CD14-positive monocyte (primary cell): ENCODE measurements around the gene TM2D3. TPM values are rescaled to one million over a fixed set of nuclear protein-coding genes. Genes with fewer than 3 reads are reported as not detected.

Experiments used
- DNase-seq, 3 donors: peaks; one replicate each; pipeline ENCODE4 v3.0.0-alpha.2; 2011 to 2022
- H2AFZ ChIP-seq: 2 replicates; pipeline ENCODE4 v1.6.0; 2012; ENCODE audit warnings: mild to moderate bottlenecking, low read depth, low read length, inconsistent platforms; ENCODE audit not compliant: insufficient read depth, poor library complexity, severe bottlenecking
- H3K27ac ChIP-seq, 2 donors: 1 replicate in 1 of 2; 2 replicates in 1 of 2; pipeline ENCODE4 v1.5.1; 2012 to 2013; ENCODE audit warnings: low read length in 2 of 2, control low read depth in 1 of 2, inconsistent platforms in 1 of 2, low read depth in 1 of 2, mild to moderate bottlenecking in 1 of 2
- H3K27me3 ChIP-seq, 2 donors: one replicate each; pipeline versions ENCODE4 v1.6.0 to v1.6.1; 2011 to 2013; ENCODE audit warnings: low read length in 2 of 2; ENCODE audit not compliant: control insufficient read depth in 2 of 2, insufficient read depth in 2 of 2
- H3K36me3 ChIP-seq, 2 donors: replicated peaks in 1 of 2; 1 replicate in 1 of 2; 2 replicates in 1 of 2; pipeline versions ENCODE4 v1.5.1 to v1.6.1; 2012 to 2013; ENCODE audit warnings: low read length in 2 of 2, control low read depth in 1 of 2, inconsistent platforms in 1 of 2, mild to moderate bottlenecking in 1 of 2; ENCODE audit not compliant: insufficient read depth in 2 of 2, control insufficient read depth in 1 of 2
- H3K4me1 ChIP-seq, 2 donors: 1 replicate in 1 of 2; 2 replicates in 1 of 2; pipeline versions ENCODE4 v1.5.1 to v1.6.1; 2012 to 2013; ENCODE audit warnings: low read length in 2 of 2, control low read depth in 1 of 2, inconsistent platforms in 1 of 2, mild to moderate bottlenecking in 1 of 2, moderate library complexity in 1 of 2; ENCODE audit not compliant: insufficient read depth in 2 of 2, control insufficient read depth in 1 of 2
- H3K4me2 ChIP-seq: replicated peaks from 2 replicates; pipeline ENCODE3; 2012; ENCODE audit warnings: low read length, moderate library complexity, mild to moderate bottlenecking; ENCODE audit not compliant: poor library complexity, severe bottlenecking; ENCODE audit errors: extremely low read depth
- H3K4me3 ChIP-seq, 3 experiments: fragments of 200-600 bp in 1 of 3; sonication (generic) in 1 of 3; replicated peaks in 1 of 3; 1 replicate in 2 of 3; 2 replicates in 1 of 3; pipeline ENCODE4 v1.5.1; 2011 to 2013; ENCODE audit warnings: low read length in 3 of 3, mild to moderate bottlenecking in 3 of 3, control low read depth in 2 of 3, low read depth in 2 of 3, inconsistent platforms in 1 of 3, moderate library complexity in 1 of 3
- H3K79me2 ChIP-seq: 2 replicates; pipeline ENCODE4 v1.6.0; 2012; ENCODE audit warnings: mild to moderate bottlenecking, control low read depth, inconsistent platforms, low read length, moderate library complexity; ENCODE audit not compliant: insufficient read depth
- H3K9ac ChIP-seq: 2 replicates; pipeline ENCODE4 v1.6.0; 2017; ENCODE audit warnings: low read length, mild to moderate bottlenecking; ENCODE audit not compliant: insufficient read depth, poor library complexity, severe bottlenecking
- H3K9me3 ChIP-seq, 2 donors: replicated peaks in 1 of 2; 1 replicate in 1 of 2; 2 replicates in 1 of 2; pipeline versions ENCODE4 v1.5.1 to v1.6.1; 2012 to 2013; ENCODE audit warnings: low read length in 2 of 2, control low read depth in 1 of 2; ENCODE audit not compliant: control insufficient read depth in 1 of 2, insufficient read depth in 1 of 2
- H4K20me1 ChIP-seq: 2 replicates; pipeline ENCODE4 v1.6.0; 2012; ENCODE audit warnings: mild to moderate bottlenecking, low read length, control low read depth, moderate library complexity; ENCODE audit not compliant: insufficient read depth
- H3K27ac Mint-ChIP-seq, 7 donors: one replicate each; pipeline ENCODE4 v1.8.0; 2020; ENCODE audit warnings: mild to moderate bottlenecking in 7 of 7, mixed read lengths in 7 of 7, moderate library complexity in 6 of 7, inconsistent platforms in 2 of 7
- H3K27me3 Mint-ChIP-seq, 3 donors: one replicate each; pipeline ENCODE4 v1.8.0; 2021 to 2022; ENCODE audit warnings: low read depth in 3 of 3, mild to moderate bottlenecking in 3 of 3, mixed read lengths in 3 of 3, moderate library complexity in 3 of 3, inconsistent platforms in 1 of 3
- H3K36me3 Mint-ChIP-seq, 2 donors: one replicate each; pipeline ENCODE4 v1.8.0; 2020; ENCODE audit warnings: mixed read lengths in 2 of 2, inconsistent platforms in 1 of 2, mild to moderate bottlenecking in 1 of 2
- H3K4me1 Mint-ChIP-seq: one replicate; pipeline ENCODE4 v1.8.0; 2020; ENCODE audit warnings: mild to moderate bottlenecking, mixed read lengths
- H3K4me3 Mint-ChIP-seq, 2 donors: one replicate each; pipeline ENCODE4 v1.8.0; 2020; ENCODE audit warnings: mild to moderate bottlenecking in 2 of 2, mixed read lengths in 2 of 2, moderate library complexity in 1 of 2
- H3K9me3 Mint-ChIP-seq, 7 donors: one replicate each; pipeline ENCODE4 v1.8.0; 2020 to 2022; ENCODE audit warnings: mixed read lengths in 7 of 7, mild to moderate bottlenecking in 6 of 7, moderate library complexity in 6 of 7, inconsistent platforms in 2 of 7
- WGBS: methylation state at CpG from one replicate; pipeline ENCODE4 v1.1.5; 2013; ENCODE audit warnings: missing lambda C conversion rate; ENCODE audit not compliant: insufficient coverage; 5-methylcytosine and 5-hydroxymethylcytosine counted together
- intact Hi-C, 2 donors: fragments of 100-400 bp; cut with micrococcal nuclease; formaldehyde crosslinking; loops; one replicate each; pipeline versions ENCODE4 v1.15.0 to v1.15.1; 2023
- polyA plus RNA-seq, 3 donors: library from polyadenylated mRNA; depleted of rRNA in 1 of 3; unstranded in 2 of 3; stranded (reverse) in 1 of 3; fragments of 300-500 nt in 2 of 3; fragments of >200 nt in 1 of 3; fragmentation: Illumina TruSeq in 2 of 3; gene quantifications; 1 replicate in 2 of 3; 2 replicates in 1 of 3; pipeline ENCODE4 v1.2.3, GENCODE V29; 2012 to 2021
- TF ChIP-seq, protein P1 (sequence below): fragments of 200-600 bp; IDR thresholded peaks from one replicate; pipeline ENCODE4 v1.8.0; 2022; ENCODE audit warnings: antibody characterized with exemption, mild to moderate bottlenecking

Gene TM2D3
- polyA plus RNA-seq, 3 donors = 22.9 to 54.6 (median 26.5) TPM

DNA sequence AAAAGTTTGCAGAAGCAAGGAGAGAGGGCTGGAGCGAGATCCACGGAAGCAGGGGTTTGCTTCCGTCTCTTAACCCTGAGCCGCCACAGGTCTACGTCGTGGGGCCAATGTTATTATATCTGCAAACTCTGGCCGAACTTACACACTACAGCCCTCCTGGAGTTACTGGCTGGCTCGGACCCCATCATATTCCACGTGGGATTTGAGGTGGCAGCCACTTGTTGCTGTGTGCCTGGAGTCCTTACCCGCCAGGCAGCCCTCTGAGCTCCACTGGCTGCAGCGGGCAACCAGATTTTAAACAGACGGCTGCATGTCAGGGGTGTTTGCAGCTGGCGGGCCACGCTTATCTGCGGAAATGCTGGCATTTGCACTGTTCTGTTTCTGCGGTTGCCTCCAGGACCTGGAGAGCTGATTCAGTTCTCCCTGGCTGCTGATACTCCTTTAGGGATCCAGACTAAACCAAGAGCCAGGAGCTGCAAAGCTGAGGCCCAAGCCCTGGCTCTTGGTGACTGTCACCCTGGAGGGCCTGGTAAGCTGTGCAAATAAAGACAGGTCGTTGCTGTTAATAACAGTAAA lies 34.7 kb downstream of the TM2D3 start:
- H3K36me3 Mint-ChIP-seq = no peaks in the 10 kb centered on the region
- H3K4me1 Mint-ChIP-seq = peaks cover 3% of the 10 kb centered on the region
- Histone ChIP-seq H3K4me3 (no peak overlapping the region), H3K9ac (no peak overlapping the region), H3K27me3 (no peaks in the 10 kb centered on the region), H3K79me2 (no peaks in the 10 kb centered on the region), H3K4me2 (no peak overlapping the region), H3K27ac (no peak overlapping the region), H4K20me1 (no peaks in the 10 kb centered on the region), H3K4me1 (no peaks in the 10 kb centered on the region), H3K9me3 (peaks cover 3 to 7% of the 10 kb centered on the region in 2 donors), H2AFZ (no peak overlapping the region), H3K36me3 (no peaks in the 10 kb centered on the region)
- TF ChIP-seq, protein P1, sequence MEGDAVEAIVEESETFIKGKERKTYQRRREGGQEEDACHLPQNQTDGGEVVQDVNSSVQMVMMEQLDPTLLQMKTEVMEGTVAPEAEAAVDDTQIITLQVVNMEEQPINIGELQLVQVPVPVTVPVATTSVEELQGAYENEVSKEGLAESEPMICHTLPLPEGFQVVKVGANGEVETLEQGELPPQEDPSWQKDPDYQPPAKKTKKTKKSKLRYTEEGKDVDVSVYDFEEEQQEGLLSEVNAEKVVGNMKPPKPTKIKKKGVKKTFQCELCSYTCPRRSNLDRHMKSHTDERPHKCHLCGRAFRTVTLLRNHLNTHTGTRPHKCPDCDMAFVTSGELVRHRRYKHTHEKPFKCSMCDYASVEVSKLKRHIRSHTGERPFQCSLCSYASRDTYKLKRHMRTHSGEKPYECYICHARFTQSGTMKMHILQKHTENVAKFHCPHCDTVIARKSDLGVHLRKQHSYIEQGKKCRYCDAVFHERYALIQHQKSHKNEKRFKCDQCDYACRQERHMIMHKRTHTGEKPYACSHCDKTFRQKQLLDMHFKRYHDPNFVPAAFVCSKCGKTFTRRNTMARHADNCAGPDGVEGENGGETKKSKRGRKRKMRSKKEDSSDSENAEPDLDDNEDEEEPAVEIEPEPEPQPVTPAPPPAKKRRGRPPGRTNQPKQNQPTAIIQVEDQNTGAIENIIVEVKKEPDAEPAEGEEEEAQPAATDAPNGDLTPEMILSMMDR = no peak
- intact Hi-C loops = no loop called here
- peaks cover 4 to 15% (median 9%) of the 10 kb centered on the region in 3 donors for H3K27me3 Mint-ChIP-seq
- DNase-seq = no peak
- H3K4me3 Mint-ChIP-seq = no peak overlapping the region
- 97% methylated on average over 12 of the region's 17 CpGs for WGBS
- H3K27ac Mint-ChIP-seq = no peak overlapping the region
- H3K9me3 Mint-ChIP-seq = peaks cover 2 to 10% (median 9%) of the 10 kb centered on the region in 7 donors

GRCh38 chr15:101615986-101616848 lies 36.0 kb downstream of the TM2D3 start:
- 83% methylated on average over 24 of the region's 25 CpGs for WGBS
- Histone ChIP-seq H3K79me2 (no peaks in the 10 kb centered on the region), H3K9me3 (no peaks in the 10 kb centered on the region), H4K20me1 (no peaks in the 10 kb centered on the region), H3K27ac (no peak overlapping the region), H3K4me1 (no peaks in the 10 kb centered on the region), H3K4me3 (no peak overlapping the region), H2AFZ (no peak overlapping the region), H3K4me2 (no peak overlapping the region), H3K9ac (no peak overlapping the region), H3K36me3 (no peaks in the 10 kb centered on the region), H3K27me3 (no peaks in the 10 kb centered on the region)
- TF ChIP-seq, protein P1 = no peak
- H3K27ac Mint-ChIP-seq = peak overlapping the region in 1 of 7 donors; percentile 50
- no peak overlapping the region for H3K4me3 Mint-ChIP-seq
- DNase-seq = no peak
- H3K9me3 Mint-ChIP-seq = no peaks in the 10 kb centered on the region
- H3K36me3 Mint-ChIP-seq = no peaks in the 10 kb centered on the region
- intact Hi-C loops = no loop called here
- peaks cover 3% of the 10 kb centered on the region for H3K4me1 Mint-ChIP-seq
- peaks cover 4 to 13% (median 9%) of the 10 kb centered on the region in 3 donors for H3K27me3 Mint-ChIP-seq
